ENCODE results near the gene LIN7B. TPM values are rescaled to one million over a fixed set of nuclear protein-coding genes. Genes with fewer than 3 reads are reported as not detected.
"Not testable (repeated sequence)": the region's sequence is repeated elsewhere in the genome, so short reads cannot be mapped to it uniquely, and the experiment has no call there.

The LIN7B gene
- total RNA-seq, 1 donor, result 2.5 TPM

- peaks cover 22% of the 10 kb centered on the region for H3K4me1 ChIP-seq (ENCODE audit: insufficient read depth, low read length)
These were observed 7.7 kb downstream of the LIN7B start for GRCh38 chr19:49121841-49122240.

GRCh38 chr19:49123285-49123684 is 9.1 kb downstream of the LIN7B start:
- not testable (repeated sequence) for H3K4me3 ChIP-seq (ENCODE audit: low read length); H3K9me3 ChIP-seq (ENCODE audit: low read depth, low read length)
- peaks cover 11% of the 10 kb centered on the region for H3K27me3 ChIP-seq (ENCODE audit: insufficient read depth, low read length)
- peaks cover 21% of the 10 kb centered on the region for H3K4me1 ChIP-seq (ENCODE audit: insufficient read depth, low read length)

More at GRCh38 chr19:49121841-49122240, 7.7 kb downstream of the LIN7B start:
- not testable (repeated sequence) for H3K9me3 ChIP-seq (ENCODE audit: low read depth, low read length); H3K4me3 ChIP-seq (ENCODE audit: low read length)
- H3K27me3 ChIP-seq (ENCODE audit: insufficient read depth, low read length), result peaks cover 11% of the 10 kb centered on the region

GRCh38 chr19:49125025-49125731 is 11.0 kb downstream of the LIN7B start:
- Histone ChIP-seq H3K4me3 (ENCODE audit: low read length) (no peak overlapping the region), H3K9me3 (ENCODE audit: low read depth, low read length) (no peaks in the 10 kb centered on the region), H3K27me3 (ENCODE audit: insufficient read depth, low read length) (peaks cover 11% of the 10 kb centered on the region), H3K4me1 (ENCODE audit: insufficient read depth, low read length) (peaks cover 10% of the 10 kb centered on the region)

GRCh38 chr19:49126575-49126974 is 12.4 kb downstream of the LIN7B start:
- H3K9me3 ChIP-seq (ENCODE audit: low read depth, low read length), result no peaks in the 10 kb centered on the region
- H3K4me1 ChIP-seq (ENCODE audit: insufficient read depth, low read length), result peaks cover 10% of the 10 kb centered on the region
- H3K27me3 ChIP-seq (ENCODE audit: insufficient read depth, low read length), result no peaks in the 10 kb centered on the region
- H3K4me3 ChIP-seq (ENCODE audit: low read length), result no peak overlapping the region

- H3K27me3 ChIP-seq (ENCODE audit: insufficient read depth, low read length); H3K9me3 ChIP-seq (ENCODE audit: low read depth, low read length); H3K4me3 ChIP-seq (ENCODE audit: low read length): not testable (repeated sequence)
- peaks cover 10% of the 10 kb centered on the region for H3K4me1 ChIP-seq (ENCODE audit: insufficient read depth, low read length)
These were observed 13.1 kb downstream of the LIN7B start for GRCh38 chr19:49127225-49127624.

GRCh38 chr19:49127674-49128544 is 13.7 kb downstream of the LIN7B start:
- H3K9me3 ChIP-seq (ENCODE audit: low read depth, low read length), result no peaks in the 10 kb centered on the region
- H3K27me3 ChIP-seq (ENCODE audit: insufficient read depth, low read length), result no peaks in the 10 kb centered on the region
- peaks cover 10% of the 10 kb centered on the region for H3K4me1 ChIP-seq (ENCODE audit: insufficient read depth, low read length)
- H3K4me3 ChIP-seq (ENCODE audit: low read length), result peak overlapping the region; percentile 13

GRCh38 chr19:49128545-49129237 is 14.5 kb downstream of the LIN7B start:
- Histone ChIP-seq H3K4me3 (ENCODE audit: low read length) (no peak overlapping the region), H3K4me1 (ENCODE audit: insufficient read depth, low read length) (peaks cover 14% of the 10 kb centered on the region), H3K27me3 (ENCODE audit: insufficient read depth, low read length) (no peaks in the 10 kb centered on the region), H3K9me3 (ENCODE audit: low read depth, low read length) (no peaks in the 10 kb centered on the region)

GRCh38 chr19:49129238-49129583 is 15.0 kb downstream of the LIN7B start:
- H3K27me3 ChIP-seq (ENCODE audit: insufficient read depth, low read length), result peaks cover under 1% of the 10 kb centered on the region
- H3K4me1 ChIP-seq (ENCODE audit: insufficient read depth, low read length), result peaks cover 20% of the 10 kb centered on the region
- H3K4me3 ChIP-seq (ENCODE audit: low read length), result no peak overlapping the region
- H3K9me3 ChIP-seq (ENCODE audit: low read depth, low read length), result no peaks in the 10 kb centered on the region

- H3K4me3 ChIP-seq (ENCODE audit: low read length), result no peak overlapping the region
These were observed 16.2 kb downstream of the LIN7B start for GRCh38 chr19:49130325-49130724.

GRCh38 chr19:49132974-49133609 is 18.9 kb downstream of the LIN7B start:
- Histone ChIP-seq H3K4me3 (ENCODE audit: low read length) (no peak overlapping the region), H3K4me1 (ENCODE audit: insufficient read depth, low read length) (peaks cover 19% of the 10 kb centered on the region), H3K27me3 (ENCODE audit: insufficient read depth, low read length) (peaks cover 5% of the 10 kb centered on the region), H3K9me3 (ENCODE audit: low read depth, low read length) (no peaks in the 10 kb centered on the region)

More at GRCh38 chr19:49130325-49130724, 16.2 kb downstream of the LIN7B start:
- peaks cover 5% of the 10 kb centered on the region for H3K27me3 ChIP-seq (ENCODE audit: insufficient read depth, low read length)
- H3K9me3 ChIP-seq (ENCODE audit: low read depth, low read length), result no peaks in the 10 kb centered on the region
- peaks cover 25% of the 10 kb centered on the region for H3K4me1 ChIP-seq (ENCODE audit: insufficient read depth, low read length)

- Histone ChIP-seq H3K4me1 (ENCODE audit: insufficient read depth, low read length) (peaks cover 14% of the 10 kb centered on the region), H3K27me3 (ENCODE audit: insufficient read depth, low read length) (peaks cover 5% of the 10 kb centered on the region), H3K4me3 (ENCODE audit: low read length) (no peak overlapping the region), H3K9me3 (ENCODE audit: low read depth, low read length) (no peaks in the 10 kb centered on the region)
These were observed 19.7 kb downstream of the LIN7B start for GRCh38 chr19:49133621-49134454.

GRCh38 chr19:49135686-49136085 is 21.5 kb downstream of the LIN7B start:
- Histone ChIP-seq H3K27me3 (ENCODE audit: insufficient read depth, low read length) (peaks cover 5% of the 10 kb centered on the region), H3K4me1 (ENCODE audit: insufficient read depth, low read length) (peaks cover 14% of the 10 kb centered on the region), H3K9me3 (ENCODE audit: low read depth, low read length) (no peaks in the 10 kb centered on the region), H3K4me3 (ENCODE audit: low read length) (no peak overlapping the region)

- H3K9me3 ChIP-seq (ENCODE audit: low read depth, low read length), result no peaks in the 10 kb centered on the region
These were observed 22.6 kb downstream of the LIN7B start for GRCh38 chr19:49136771-49137171.

GRCh38 chr19:49140951-49141350 is 26.8 kb downstream of the LIN7B start:
- Histone ChIP-seq H3K9me3 (ENCODE audit: low read depth, low read length) (no peaks in the 10 kb centered on the region), H3K27me3 (ENCODE audit: insufficient read depth, low read length) (no peaks in the 10 kb centered on the region), H3K4me1 (ENCODE audit: insufficient read depth, low read length) (peaks cover 7% of the 10 kb centered on the region), H3K4me3 (ENCODE audit: low read length) (no peak overlapping the region)

More at GRCh38 chr19:49136771-49137171, 22.6 kb downstream of the LIN7B start:
- Histone ChIP-seq H3K27me3 (ENCODE audit: insufficient read depth, low read length) (peaks cover 5% of the 10 kb centered on the region), H3K4me3 (ENCODE audit: low read length) (no peak overlapping the region), H3K4me1 (ENCODE audit: insufficient read depth, low read length) (peaks cover 14% of the 10 kb centered on the region)
